GM12878 (cell line): ENCODE data around the gene ENPP4. TPM values are rescaled to one million over a fixed set of nuclear protein-coding genes. Genes with fewer than 3 reads are reported as not detected.

ENCODE experiments used
- ATAC-seq: fragments of 200-7000 bp; cut with Tn5 transposase; 3 replicates; pipeline ENCODE4 v1.9.1; 2020; ENCODE audit warnings: mild to moderate bottlenecking, moderate library complexity
- BruUV-seq: library from RNA; stranded (reverse); fragments of 400-500 nt; replicated peaks from 2 replicates; lab custom pipeline; 2021; lab: Mats Ljungman, UMichigan
- CTCF ChIA-PET: fragments of 300-600 bp; sonication (Branson Sonifier 250); formaldehyde crosslinking; extraction: SDS; loops from one replicate; lab custom pipeline; 2021; ENCODE audit warnings: inconsistent platforms; lab: Yijun Ruan, JAX
- POLR2A ChIA-PET: fragments of 350-600 bp; formaldehyde crosslinking; extraction: SDS; loops from one replicate; lab custom pipeline; 2021; ENCODE audit warnings: inconsistent platforms; lab: Charles Lee
- RAD21 ChIA-PET: fragments of 300-600 bp; sonication (Branson Sonifier 250); formaldehyde crosslinking; loops from one replicate; lab custom pipeline; 2023; ENCODE audit warnings: antibody characterized with exemption; ENCODE audit not compliant: unreplicated experiment; lab: Charles Lee
- SMC1A ChIA-PET: fragments of 300-600 bp; sonication (Branson Sonifier 250); formaldehyde crosslinking; loops from one replicate; lab custom pipeline; 2023; ENCODE audit not compliant: unreplicated experiment, uncharacterized antibody; lab: Charles Lee
- DNase-seq: peaks from one replicate; pipeline ENCODE4 v3.0.0-alpha.2; 2011; ENCODE audit warnings: low read depth, low spot score
- FAIRE-seq: peaks from 3 replicates; lab custom pipeline; 2011; peaks lifted over from hg19 to GRCh38; lab: Jason Lieb, UNC
- H2AFZ ChIP-seq: 2 replicates; pipeline ENCODE4 v1.6.0; 2011; ENCODE audit warnings: low read depth, low read length, control low read depth; ENCODE audit not compliant: control insufficient read depth
- H3K27ac ChIP-seq: 2 replicates; pipeline ENCODE4 v1.5.1; 2011; ENCODE audit warnings: control low read depth; ENCODE audit not compliant: control insufficient read depth, insufficient read depth
- H3K27me3 ChIP-seq, 2 experiments: replicated peaks in 1 of 2; 2 replicates each; pipeline versions ENCODE4 v1.6.0 to v1.6.1; 2011; ENCODE audit warnings: low read length in 1 of 2; ENCODE audit not compliant: control insufficient read depth in 2 of 2, insufficient read depth in 2 of 2
- H3K36me3 ChIP-seq, 2 experiments: 2 replicates each; pipeline ENCODE4 v1.5.1; 2011; ENCODE audit warnings: low read length in 1 of 2; ENCODE audit not compliant: control insufficient read depth in 2 of 2, insufficient read depth in 2 of 2
- H3K4me1 ChIP-seq: 2 replicates; pipeline ENCODE4 v1.6.1; 2011; ENCODE audit warnings: mild to moderate bottlenecking, low read length, moderate library complexity, mixed read lengths; ENCODE audit not compliant: control insufficient read depth, insufficient read depth
- H3K4me2 ChIP-seq: 2 replicates; pipeline ENCODE4 v1.6.0; 2011; ENCODE audit warnings: control low read depth; ENCODE audit not compliant: control insufficient read depth, insufficient read depth
- H3K4me3 ChIP-seq: fragments of 200-600 bp; sonication (generic); 2 replicates; pipeline ENCODE4 v1.5.1; 2016
- H3K79me2 ChIP-seq: 2 replicates; pipeline ENCODE4 v1.6.0; 2011; ENCODE audit warnings: low read length; ENCODE audit not compliant: control insufficient read depth, insufficient read depth
- H3K9ac ChIP-seq: 2 replicates; pipeline ENCODE4 v1.8.0; 2011; ENCODE audit warnings: low read length, control low read depth, mixed read lengths; ENCODE audit not compliant: control insufficient read depth, insufficient read depth
- H3K9me3 ChIP-seq: replicated peaks from 3 replicates; pipeline ENCODE4 v1.5.1; 2011; ENCODE audit warnings: mild to moderate bottlenecking, low read length; ENCODE audit not compliant: control insufficient read depth, insufficient read depth
- H4K20me1 ChIP-seq: 2 replicates; pipeline ENCODE4 v1.6.0; 2011; ENCODE audit not compliant: control insufficient read depth, insufficient read depth
- HDGF ChIP-seq: fragments of 450-650 bp; IDR thresholded peaks from 2 replicates; pipeline ENCODE4 v1.6.1; 2016; ENCODE audit warnings: antibody characterized with exemption
- JUND ChIP-seq: IDR thresholded peaks from 2 replicates; pipeline ENCODE4 v1.6.1; 2012; ENCODE audit warnings: low read depth, mild to moderate bottlenecking, low read length, improper control_type of control experiment, moderate library complexity
- SUPT20H ChIP-seq: IDR thresholded peaks from 2 replicates; pipeline ENCODE4 v1.6.1; 2011; ENCODE audit warnings: low read depth, mild to moderate bottlenecking, low read length, moderate library complexity, borderline replicate concordance; ENCODE audit not compliant: control insufficient read depth
- WGBS: methylation state at CpG from one replicate; pipeline ENCODE4 v1.1.6; 2016; ENCODE audit warnings: low lambda C conversion rate; ENCODE audit not compliant: insufficient replicate concordance, insufficient coverage; ENCODE audit errors: missing lambda C conversion rate; 5-methylcytosine and 5-hydroxymethylcytosine counted together
- in situ Hi-C: fragments of 300-500 bp; cut with MboI; formaldehyde crosslinking; loops from 9 replicates; pipeline ENCODE4 v1.14.3; 2018; ENCODE audit warnings: mixed read lengths
- intact Hi-C: fragments of 100-400 bp; cut with micrococcal nuclease; formaldehyde crosslinking; loops from one replicate; pipeline ENCODE4 v1.14.2; 2022; ENCODE audit not compliant: unreplicated experiment
- polyA plus RNA-seq, 11 experiments: library from polyadenylated mRNA; depleted of rRNA in 4 of 11; unstranded in 6 of 11; stranded (reverse) in 5 of 11; fragments of >200 nt; fragmentation: Nextera tagmentation in 4 of 11; fragmentation: Illumina TruSeq in 1 of 11; extraction: Ambion mirVana in 4 of 11; extraction: Trizol in 1 of 11; gene quantifications; 1 replicate in 1 of 11; 2 replicates in 10 of 11; pipeline versions ENCODE4 v1.2.1 to v1.2.3, GENCODE V29; 2011 to 2016; ENCODE audit warnings: inconsistent platforms in 2 of 11, missing spikeins in 2 of 11, low read depth in 1 of 11
- total RNA-seq, 4 experiments: library from RNA; depleted of rRNA in 3 of 4; stranded (reverse); fragments of >200 nt in 3 of 4; fragmentation: Illumina TruSeq in 1 of 4; extraction: Trizol in 1 of 4; gene quantifications; 2 replicates each; pipeline versions ENCODE4 v1.2.1 to v1.2.3, GENCODE V29; 2013 to 2021
- TF ChIP-seq, protein P1 (sequence below): fragments of 450-650 bp; formaldehyde crosslinking; IDR thresholded peaks from 2 replicates; pipeline ENCODE4 v1.4.0; 2022; ENCODE audit warnings: mild to moderate bottlenecking, moderate library complexity
- TF ChIP-seq, protein P2 (sequence below): fragments of 450-650 bp; IDR thresholded peaks from 2 replicates; pipeline ENCODE4 v1.6.1; 2017; ENCODE audit warnings: mild to moderate bottlenecking, moderate library complexity

ENPP4 gene
- total and polyA plus RNA-seq, 10 of the 15 experiments (the other 5 are each of a cell fraction or from before 2014, with no cell fraction given) = 3.3 to 9.7 (median 5.3) TPM

DNA sequence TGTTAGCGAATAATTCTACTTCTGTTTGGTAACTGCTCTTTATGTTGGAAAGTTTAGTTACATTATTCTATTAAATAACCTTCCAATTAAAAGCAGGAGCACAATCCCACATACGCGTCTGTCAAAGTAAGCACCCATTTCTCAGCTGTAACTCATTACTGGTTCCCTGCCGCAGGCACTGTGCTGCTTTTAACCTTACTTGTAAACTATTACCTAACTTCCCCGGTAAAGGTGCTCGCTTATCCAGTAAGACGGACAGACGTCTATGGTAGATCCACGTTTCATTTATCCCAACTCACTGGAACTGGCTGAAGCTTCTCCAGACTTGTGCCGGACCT is 529 bp upstream of the ENPP4 start:
- FAIRE-seq = no peak
- H3K4me3 ChIP-seq = peak overlapping the region; percentile 95
- peaks cover 6% of the 10 kb centered on the region for H3K79me2 ChIP-seq
- H3K9me3 ChIP-seq = no peaks in the 10 kb centered on the region; the same call in 2 of the 3 replicates
- H3K4me2 ChIP-seq = peak overlapping the region; percentile 75
- H2AFZ ChIP-seq = peak overlapping the region; percentile 98
- no peaks in the 10 kb centered on the region for H4K20me1 ChIP-seq
- ChIA-PET RAD21 (interaction anchor here (1.0 to 4.4 kb wide), 9 partner anchors 9 to 91 kb away, joined by 3 to 31 read pairs (median 5); no protein-coding TSS in a partner anchor), SMC1A (interaction anchor here (0.7 to 4.7 kb wide), 11 partner anchors 9 to 249 kb away, joined by 3 to 34 read pairs (median 5); no protein-coding TSS in a partner anchor), POLR2A (interaction anchor here (1.1 to 1.5 kb wide), 3 partner anchors 9 to 86 kb away, joined by 3 to 5 read pairs (median 4); no protein-coding TSS in a partner anchor), CTCF (interaction anchor here (0.5 to 2.9 kb wide), 5 partner anchors 9 to 226 kb away, joined by 3 to 18 read pairs (median 4); no protein-coding TSS in a partner anchor)
- H3K27ac ChIP-seq = 0 out of 2 replicates have a peak overlapping the region, but pooled peaks have one; percentile 28
- no peak for DNase-seq
- WGBS = under 1% methylated on average over 10 of the region's 10 CpGs
- peak overlapping the region; percentile 50 for H3K9ac ChIP-seq
- no peaks in the 10 kb centered on the region for H3K27me3 ChIP-seq
- peaks cover 12% of the 10 kb centered on the region for H3K4me1 ChIP-seq
- peak; percentile 23 for ATAC-seq
- intact Hi-C loops = no loop called here
- in situ Hi-C loops = no loop called here
- TSS peak; percentile 83 for BruUV-seq
- TF ChIP-seq SUPT20H (no peak), HDGF (no peak), JUND (no peak)
- TF ChIP-seq, protein P1, sequence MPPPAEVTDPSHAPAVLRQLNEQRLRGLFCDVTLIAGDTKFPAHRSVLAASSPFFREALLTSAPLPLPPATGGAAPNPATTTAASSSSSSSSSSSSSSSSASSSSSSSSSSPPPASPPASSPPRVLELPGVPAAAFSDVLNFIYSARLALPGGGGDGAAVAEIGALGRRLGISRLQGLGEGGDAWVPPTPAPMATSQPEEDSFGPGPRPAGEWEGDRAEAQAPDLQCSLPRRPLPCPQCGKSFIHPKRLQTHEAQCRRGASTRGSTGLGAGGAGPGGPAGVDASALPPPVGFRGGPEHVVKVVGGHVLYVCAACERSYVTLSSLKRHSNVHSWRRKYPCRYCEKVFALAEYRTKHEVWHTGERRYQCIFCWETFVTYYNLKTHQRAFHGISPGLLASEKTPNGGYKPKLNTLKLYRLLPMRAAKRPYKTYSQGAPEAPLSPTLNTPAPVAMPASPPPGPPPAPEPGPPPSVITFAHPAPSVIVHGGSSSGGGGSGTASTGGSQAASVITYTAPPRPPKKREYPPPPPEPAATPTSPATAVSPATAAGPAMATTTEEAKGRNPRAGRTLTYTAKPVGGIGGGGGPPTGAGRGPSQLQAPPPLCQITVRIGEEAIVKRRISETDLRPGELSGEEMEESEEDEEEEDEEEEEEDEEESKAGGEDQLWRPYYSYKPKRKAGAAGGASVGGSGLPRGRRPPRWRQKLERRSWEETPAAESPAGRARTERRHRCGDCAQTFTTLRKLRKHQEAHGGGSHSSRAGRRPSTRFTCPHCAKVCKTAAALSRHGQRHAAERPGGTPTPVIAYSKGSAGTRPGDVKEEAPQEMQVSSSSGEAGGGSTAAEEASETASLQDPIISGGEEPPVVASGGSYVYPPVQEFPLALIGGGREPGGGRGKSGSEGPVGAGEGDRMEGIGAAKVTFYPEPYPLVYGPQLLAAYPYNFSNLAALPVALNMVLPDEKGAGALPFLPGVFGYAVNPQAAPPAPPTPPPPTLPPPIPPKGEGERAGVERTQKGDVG = no peak
- TF ChIP-seq, protein P2, sequence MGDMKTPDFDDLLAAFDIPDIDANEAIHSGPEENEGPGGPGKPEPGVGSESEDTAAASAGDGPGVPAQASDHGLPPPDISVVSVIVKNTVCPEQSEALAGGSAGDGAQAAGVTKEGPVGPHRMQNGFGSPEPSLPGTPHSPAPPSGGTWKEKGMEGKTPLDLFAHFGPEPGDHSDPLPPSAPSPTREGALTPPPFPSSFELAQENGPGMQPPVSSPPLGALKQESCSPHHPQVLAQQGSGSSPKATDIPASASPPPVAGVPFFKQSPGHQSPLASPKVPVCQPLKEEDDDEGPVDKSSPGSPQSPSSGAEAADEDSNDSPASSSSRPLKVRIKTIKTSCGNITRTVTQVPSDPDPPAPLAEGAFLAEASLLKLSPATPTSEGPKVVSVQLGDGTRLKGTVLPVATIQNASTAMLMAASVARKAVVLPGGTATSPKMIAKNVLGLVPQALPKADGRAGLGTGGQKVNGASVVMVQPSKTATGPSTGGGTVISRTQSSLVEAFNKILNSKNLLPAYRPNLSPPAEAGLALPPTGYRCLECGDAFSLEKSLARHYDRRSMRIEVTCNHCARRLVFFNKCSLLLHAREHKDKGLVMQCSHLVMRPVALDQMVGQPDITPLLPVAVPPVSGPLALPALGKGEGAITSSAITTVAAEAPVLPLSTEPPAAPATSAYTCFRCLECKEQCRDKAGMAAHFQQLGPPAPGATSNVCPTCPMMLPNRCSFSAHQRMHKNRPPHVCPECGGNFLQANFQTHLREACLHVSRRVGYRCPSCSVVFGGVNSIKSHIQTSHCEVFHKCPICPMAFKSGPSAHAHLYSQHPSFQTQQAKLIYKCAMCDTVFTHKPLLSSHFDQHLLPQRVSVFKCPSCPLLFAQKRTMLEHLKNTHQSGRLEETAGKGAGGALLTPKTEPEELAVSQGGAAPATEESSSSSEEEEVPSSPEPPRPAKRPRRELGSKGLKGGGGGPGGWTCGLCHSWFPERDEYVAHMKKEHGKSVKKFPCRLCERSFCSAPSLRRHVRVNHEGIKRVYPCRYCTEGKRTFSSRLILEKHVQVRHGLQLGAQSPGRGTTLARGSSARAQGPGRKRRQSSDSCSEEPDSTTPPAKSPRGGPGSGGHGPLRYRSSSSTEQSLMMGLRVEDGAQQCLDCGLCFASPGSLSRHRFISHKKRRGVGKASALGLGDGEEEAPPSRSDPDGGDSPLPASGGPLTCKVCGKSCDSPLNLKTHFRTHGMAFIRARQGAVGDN = no peak
- no peaks in the 10 kb centered on the region for H3K36me3 ChIP-seq
